IMR-90 (cell line): ENCODE measurements around the gene PIP4K2A. TPM values are rescaled to one million over a fixed set of nuclear protein-coding genes. Genes with fewer than 3 reads are reported as not detected.

Source experiments
- ATAC-seq: fragments of 200-7000 bp; cut with Tn5 transposase; 2 replicates; pipeline ENCODE4 v1.9.1; 2020; ENCODE audit warnings: low read depth, mild to moderate bottlenecking, moderate library complexity
- BruUV-seq: library from RNA; stranded (reverse); fragments of 400-500 nt; replicated peaks from 2 replicates; lab custom pipeline; 2021; lab: Mats Ljungman, UMichigan
- CTCF ChIA-PET: fragments of 300-600 bp; formaldehyde crosslinking; extraction: SDS; loops from one replicate; lab custom pipeline; 2021; ENCODE audit warnings: antibody characterized with exemption; lab: Yijun Ruan, JAX
- POLR2A ChIA-PET: fragments of 300-600 bp; sonication (Branson Sonifier 250); formaldehyde crosslinking; loops from one replicate; lab custom pipeline; 2022; ENCODE audit warnings: antibody characterized with exemption; ENCODE audit not compliant: unreplicated experiment; lab: Charles Lee
- DNase-seq: peaks from one replicate; pipeline ENCODE4 v3.0.0; 2013
- H2AFZ ChIP-seq: replicated peaks from 2 replicates; pipeline ENCODE3; 2013; ENCODE audit warnings: low read length, mild to moderate bottlenecking; ENCODE audit not compliant: poor library complexity
- H2AK5ac ChIP-seq: 2 replicates; pipeline ENCODE4 v1.6.1; 2013; ENCODE audit warnings: low read depth, low read length, inconsistent platforms
- H2AK9ac ChIP-seq: replicated peaks from 2 replicates; pipeline ENCODE3; 2013; ENCODE audit warnings: mild to moderate bottlenecking, low read depth, low read length, moderate library complexity; ENCODE audit not compliant: poor library complexity
- H2BK120ac ChIP-seq: 2 replicates; pipeline ENCODE4 v1.6.1; 2013; ENCODE audit warnings: low read depth, low read length, inconsistent platforms
- H2BK15ac ChIP-seq: 3 replicates; pipeline ENCODE4 v1.6.1; 2013; ENCODE audit warnings: low read depth, low read length, inconsistent platforms
- H2BK20ac ChIP-seq: 2 replicates; pipeline ENCODE4 v1.6.1; 2013; ENCODE audit warnings: low read depth, mild to moderate bottlenecking, inconsistent platforms, low read length, moderate library complexity
- H2BK5ac ChIP-seq: 2 replicates; pipeline ENCODE4 v1.6.1; 2013; ENCODE audit warnings: mild to moderate bottlenecking, low read depth, low read length, inconsistent platforms; ENCODE audit not compliant: poor library complexity, severe bottlenecking
- H3K14ac ChIP-seq: replicated peaks from 2 replicates; pipeline ENCODE4 v1.6.1; 2013; ENCODE audit warnings: low read depth, low read length, inconsistent platforms
- H3K18ac ChIP-seq: 2 replicates; pipeline ENCODE4 v1.6.1; 2013; ENCODE audit warnings: low read depth, low read length, control low read depth
- H3K23ac ChIP-seq: 2 replicates; pipeline ENCODE4 v1.6.1; 2013; ENCODE audit warnings: low read depth, low read length, inconsistent platforms
- H3K27ac ChIP-seq: 2 replicates; pipeline ENCODE4 v1.5.1; 2013; ENCODE audit warnings: mild to moderate bottlenecking, control low read depth, low read length; ENCODE audit not compliant: insufficient read depth
- H3K27me3 ChIP-seq: 2 replicates; pipeline ENCODE4 v1.6.1; 2013; ENCODE audit warnings: low read length; ENCODE audit not compliant: control insufficient read depth, insufficient read depth
- H3K36me3 ChIP-seq: 2 replicates; pipeline ENCODE4 v1.6.1; 2013; ENCODE audit warnings: low read length, mixed read lengths; ENCODE audit not compliant: control insufficient read depth, insufficient read depth
- H3K4ac ChIP-seq: 2 replicates; pipeline ENCODE4 v1.6.1; 2013; ENCODE audit warnings: low read depth, low read length, inconsistent platforms
- H3K4me1 ChIP-seq: 2 replicates; pipeline ENCODE4 v1.6.1; 2013; ENCODE audit warnings: low read length, mixed read lengths; ENCODE audit not compliant: control insufficient read depth, insufficient read depth
- H3K4me2 ChIP-seq: 2 replicates; pipeline ENCODE4 v1.6.1; 2013; ENCODE audit warnings: low read depth, mild to moderate bottlenecking, control low read depth, low read length, moderate library complexity
- H3K4me3 ChIP-seq: 2 replicates; pipeline ENCODE4 v1.5.1; 2013; ENCODE audit warnings: low read depth, mild to moderate bottlenecking, control low read depth, low read length, moderate library complexity; ENCODE audit not compliant: insufficient read depth
- H3K56ac ChIP-seq: 2 replicates; pipeline ENCODE4 v1.6.1; 2013; ENCODE audit warnings: low read length, inconsistent platforms; ENCODE audit not compliant: insufficient read depth; ENCODE audit errors: extremely low read depth
- H3K79me1 ChIP-seq, 2 experiments: 2 replicates each; pipeline ENCODE4 v1.6.1; 2013; ENCODE audit warnings: low read length in 2 of 2, inconsistent platforms in 1 of 2, low read depth in 1 of 2
- H3K9ac ChIP-seq: 2 replicates; pipeline ENCODE4 v1.6.1; 2013; ENCODE audit warnings: low read depth, low read length, control low read depth
- H3K9me1 ChIP-seq: 2 replicates; pipeline ENCODE4 v1.6.1; 2013; ENCODE audit warnings: low read length, inconsistent platforms; ENCODE audit not compliant: insufficient read depth
- H3K9me3 ChIP-seq: 2 replicates; pipeline ENCODE4 v1.6.1; 2013; ENCODE audit warnings: low read length; ENCODE audit not compliant: control insufficient read depth, insufficient read depth
- H4K20me1 ChIP-seq: 2 replicates; pipeline ENCODE4 v1.6.1; 2013; ENCODE audit warnings: low read length, inconsistent platforms; ENCODE audit not compliant: insufficient read depth
- H4K5ac ChIP-seq: 2 replicates; pipeline ENCODE4 v1.6.1; 2013; ENCODE audit warnings: mild to moderate bottlenecking, low read depth, low read length, control low read depth
- H4K8ac ChIP-seq, 2 experiments: 2 replicates each; pipeline ENCODE4 v1.6.1; 2013; ENCODE audit warnings: low read depth in 2 of 2, low read length in 2 of 2, control low read depth in 1 of 2, inconsistent platforms in 1 of 2
- H4K91ac ChIP-seq: 2 replicates; pipeline ENCODE4 v1.6.1; 2013; ENCODE audit warnings: low read depth, low read length, inconsistent platforms; ENCODE audit not compliant: insufficient read depth
- BHLHE40 ChIP-seq: fragments of 150-350 bp; IDR thresholded peaks from 2 replicates; pipeline ENCODE4 v1.6.1; 2016; ENCODE audit warnings: mild to moderate bottlenecking, low read depth, low read length
- CEBPB ChIP-seq: IDR thresholded peaks from 2 replicates; pipeline ENCODE4 v1.6.1; 2012; ENCODE audit warnings: low read depth, low read length, improper control_type of control experiment
- CHD1 ChIP-seq: IDR thresholded peaks from 2 replicates; pipeline ENCODE4 v1.6.1; 2012; ENCODE audit warnings: low read depth, low read length, improper control_type of control experiment
- FOS ChIP-seq: fragments of 150-350 bp; IDR thresholded peaks from 2 replicates; pipeline ENCODE4 v1.6.1; 2016; ENCODE audit warnings: low read depth, low read length
- MAFK ChIP-seq: IDR thresholded peaks from 2 replicates; pipeline ENCODE4 v1.6.1; 2012; ENCODE audit warnings: low read depth, low read length, improper control_type of control experiment
- MAZ ChIP-seq: IDR thresholded peaks from 2 replicates; pipeline ENCODE4 v1.6.1; 2012; ENCODE audit warnings: low read depth, mild to moderate bottlenecking, low read length, improper control_type of control experiment, moderate library complexity, borderline replicate concordance
- MXI1 ChIP-seq: IDR thresholded peaks from 2 replicates; pipeline ENCODE4 v1.6.1; 2012; ENCODE audit warnings: low read depth, mild to moderate bottlenecking, low read length, moderate library complexity, borderline replicate concordance
- NFE2L2 ChIP-seq: fragments of 150-350 bp; IDR thresholded peaks from 2 replicates; pipeline ENCODE4 v1.6.1; 2016; ENCODE audit warnings: low read depth, mild to moderate bottlenecking, low read length
- POLR2A ChIP-seq: IDR thresholded peaks from 2 replicates; pipeline ENCODE4 v1.6.1; 2012; ENCODE audit warnings: mild to moderate bottlenecking, low read depth, low read length
- RAD21 ChIP-seq: IDR thresholded peaks from 2 replicates; pipeline ENCODE4 v1.6.1; 2012; ENCODE audit warnings: low read length, improper control_type of control experiment
- RCOR1 ChIP-seq: IDR thresholded peaks from 2 replicates; pipeline ENCODE4 v1.6.1; 2012; ENCODE audit warnings: mild to moderate bottlenecking, low read length, improper control_type of control experiment; ENCODE audit not compliant: insufficient replicate concordance
- RFX5 ChIP-seq: IDR thresholded peaks from 2 replicates; pipeline ENCODE4 v1.8.0; 2012; ENCODE audit warnings: low read depth, mild to moderate bottlenecking, low read length, moderate library complexity
- SMC3 ChIP-seq: fragments of 150-350 bp; IDR thresholded peaks from 2 replicates; pipeline ENCODE4 v1.6.1; 2016; ENCODE audit warnings: low read depth, mild to moderate bottlenecking, antibody characterized with exemption, low read length, moderate library complexity
- WGBS, 2 experiments: methylation state at CpG; one replicate each; pipeline versions ENCODE4 v1.1.5 to v1.1.7; 2013; ENCODE audit warnings: missing lambda C conversion rate in 2 of 2; ENCODE audit not compliant: insufficient read length in 1 of 2; ENCODE audit errors: extremely low coverage in 2 of 2; 5-methylcytosine and 5-hydroxymethylcytosine counted together
- dilution Hi-C: fragments of 300-500 bp; cut with HindIII; formaldehyde crosslinking; loops from one replicate; pipeline ENCODE4 v1.14.3; 2018; ENCODE audit warnings: low sequenced_read_pairs; ENCODE audit not compliant: unreplicated experiment
- in situ Hi-C: fragments of 300-500 bp; cut with MboI; formaldehyde crosslinking; loops from 3 replicates; pipeline ENCODE4 v1.14.3; 2019; ENCODE audit warnings: low sequenced_read_pairs, inconsistent platforms, mixed read lengths
- intact Hi-C: fragments of 100-400 bp; cut with micrococcal nuclease; formaldehyde crosslinking; loops from 2 replicates; pipeline ENCODE4 v1.10.0; 2022
- polyA plus RNA-seq, 3 experiments: library from polyadenylated mRNA; depleted of rRNA; stranded (reverse); fragments of >200 nt; gene quantifications; 2 replicates each; pipeline ENCODE4 v1.2.3, GENCODE V29; 2012; ENCODE audit warnings: low replicate concordance in 1 of 3
- total RNA-seq: library from RNA; depleted of rRNA; stranded (reverse); fragments of >200 nt; gene quantifications from 2 replicates; pipeline ENCODE4 v1.2.3, GENCODE V29; 2012
- TF ChIP-seq, protein P1 (sequence below): fragments of 150-350 bp; IDR thresholded peaks from 2 replicates; pipeline ENCODE4 v1.6.1; 2016; ENCODE audit warnings: low read depth, mild to moderate bottlenecking, low read length, moderate library complexity, borderline replicate concordance
- TF ChIP-seq, protein P2 (sequence below): conservative IDR thresholded peaks from 2 replicates; pipeline ENCODE4 v1.5.1; 2012; ENCODE audit warnings: mild to moderate bottlenecking, low read depth, low read length, improper control_type of control experiment
- TF ChIP-seq, protein P3 (sequence below): fragments of 150-350 bp; IDR thresholded peaks from 2 replicates; pipeline ENCODE4 v1.6.1; 2017; ENCODE audit warnings: mild to moderate bottlenecking, antibody characterized with exemption, low read length, low read depth

The PIP4K2A gene
- total and polyA plus RNA-seq, 2 of the 4 experiments (the other 2 are of a cell fraction): 9.8 to 18.1 TPM

DNA sequence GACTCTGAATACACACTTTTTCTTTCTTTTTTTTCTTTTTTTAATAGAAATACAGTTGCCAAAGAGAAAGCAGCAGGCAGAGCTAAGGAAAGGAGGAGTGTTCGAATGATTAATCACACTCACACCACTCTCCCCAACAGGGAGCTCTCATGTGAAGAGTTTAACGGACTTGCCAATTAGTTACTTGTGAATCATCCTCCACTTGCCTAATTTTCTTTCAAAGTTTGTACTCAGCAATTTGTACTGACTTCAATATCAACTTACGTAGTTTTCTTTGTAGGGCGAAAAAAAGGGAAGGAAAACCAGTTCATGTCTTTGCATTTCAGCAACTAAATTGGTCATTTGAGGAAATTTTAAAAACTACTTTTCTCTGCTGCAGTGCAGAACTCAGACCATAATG lies 109.2 kb downstream of the PIP4K2A start:
- ATAC-seq (0 out of 2 replicates have a peak, but pooled peaks have one; percentile 48), DNase-seq (peak; percentile 35)
- no peak overlapping the region for H3K9ac ChIP-seq
- H4K5ac ChIP-seq: no peak overlapping the region
- H2BK20ac ChIP-seq: 0 out of 2 replicates have a peak overlapping the region, but pooled peaks have one; percentile 35
- H3K36me3 ChIP-seq: peaks cover 7% of the 10 kb centered on the region
- no peaks in the 10 kb centered on the region for H3K9me3 ChIP-seq
- H3K4me1 ChIP-seq: peaks cover 9% of the 10 kb centered on the region
- intact Hi-C loops (no loop called here), in situ Hi-C loops (loop anchor here (25.0 kb wide), 1 partner anchor 1093 kb away; no protein-coding TSS in a partner anchor), dilution Hi-C loops (no loop called here)
- H3K56ac ChIP-seq: no peak overlapping the region
- H2BK5ac ChIP-seq: no peak overlapping the region
- ChIA-PET CTCF (interaction anchor here (1.0 kb wide), 1 partner anchor 383 kb away, joined by 3 read pairs; no protein-coding TSS in a partner anchor), POLR2A (interaction anchor here (0.7 kb wide), 1 partner anchor 204 kb away, joined by 4 read pairs; no protein-coding TSS in a partner anchor)
- H3K14ac ChIP-seq: no peak overlapping the region; the same call in 1 of the 2 replicates
- H4K91ac ChIP-seq: no peak overlapping the region
- H3K4me2 ChIP-seq: no peak overlapping the region
- no peak overlapping the region for H3K27ac ChIP-seq
- H4K20me1 ChIP-seq: no peaks in the 10 kb centered on the region
- peaks cover 12% of the 10 kb centered on the region; the same call in 1 of the 2 replicates for H3K9me1 ChIP-seq
- no TSS peak for BruUV-seq
- H3K27me3 ChIP-seq: no peaks in the 10 kb centered on the region
- no peak overlapping the region for H2AK5ac ChIP-seq
- H2BK15ac ChIP-seq: no peak overlapping the region
- H3K4ac ChIP-seq: no peak overlapping the region
- H3K79me1 ChIP-seq: peaks cover 11 to 60% of the 10 kb centered on the region in 2 experiments
- H3K18ac ChIP-seq: no peak overlapping the region
- no peak overlapping the region for H3K4me3 ChIP-seq
- no peak overlapping the region for H2AK9ac ChIP-seq
- no CpG with 5 or more reads among the region's 4 CpGs for WGBS, 2 experiments
- H2BK120ac ChIP-seq: no peak overlapping the region
- H4K8ac ChIP-seq: no peak overlapping the region
- TF ChIP-seq FOS (no peak), RAD21 (no peak), CHD1 (no peak), POLR2A (no peak), BHLHE40 (no peak), CEBPB (no peak), MAZ (no peak), MAFK (no peak), RCOR1 (no peak), SMC3 (no peak), MXI1 (no peak), RFX5 (no peak), NFE2L2 (no peak)
- TF ChIP-seq, protein P1, sequence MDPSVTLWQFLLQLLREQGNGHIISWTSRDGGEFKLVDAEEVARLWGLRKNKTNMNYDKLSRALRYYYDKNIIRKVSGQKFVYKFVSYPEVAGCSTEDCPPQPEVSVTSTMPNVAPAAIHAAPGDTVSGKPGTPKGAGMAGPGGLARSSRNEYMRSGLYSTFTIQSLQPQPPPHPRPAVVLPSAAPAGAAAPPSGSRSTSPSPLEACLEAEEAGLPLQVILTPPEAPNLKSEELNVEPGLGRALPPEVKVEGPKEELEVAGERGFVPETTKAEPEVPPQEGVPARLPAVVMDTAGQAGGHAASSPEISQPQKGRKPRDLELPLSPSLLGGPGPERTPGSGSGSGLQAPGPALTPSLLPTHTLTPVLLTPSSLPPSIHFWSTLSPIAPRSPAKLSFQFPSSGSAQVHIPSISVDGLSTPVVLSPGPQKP: no peak
- TF ChIP-seq, protein P2, sequence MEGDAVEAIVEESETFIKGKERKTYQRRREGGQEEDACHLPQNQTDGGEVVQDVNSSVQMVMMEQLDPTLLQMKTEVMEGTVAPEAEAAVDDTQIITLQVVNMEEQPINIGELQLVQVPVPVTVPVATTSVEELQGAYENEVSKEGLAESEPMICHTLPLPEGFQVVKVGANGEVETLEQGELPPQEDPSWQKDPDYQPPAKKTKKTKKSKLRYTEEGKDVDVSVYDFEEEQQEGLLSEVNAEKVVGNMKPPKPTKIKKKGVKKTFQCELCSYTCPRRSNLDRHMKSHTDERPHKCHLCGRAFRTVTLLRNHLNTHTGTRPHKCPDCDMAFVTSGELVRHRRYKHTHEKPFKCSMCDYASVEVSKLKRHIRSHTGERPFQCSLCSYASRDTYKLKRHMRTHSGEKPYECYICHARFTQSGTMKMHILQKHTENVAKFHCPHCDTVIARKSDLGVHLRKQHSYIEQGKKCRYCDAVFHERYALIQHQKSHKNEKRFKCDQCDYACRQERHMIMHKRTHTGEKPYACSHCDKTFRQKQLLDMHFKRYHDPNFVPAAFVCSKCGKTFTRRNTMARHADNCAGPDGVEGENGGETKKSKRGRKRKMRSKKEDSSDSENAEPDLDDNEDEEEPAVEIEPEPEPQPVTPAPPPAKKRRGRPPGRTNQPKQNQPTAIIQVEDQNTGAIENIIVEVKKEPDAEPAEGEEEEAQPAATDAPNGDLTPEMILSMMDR: no peak
- TF ChIP-seq, protein P3, sequence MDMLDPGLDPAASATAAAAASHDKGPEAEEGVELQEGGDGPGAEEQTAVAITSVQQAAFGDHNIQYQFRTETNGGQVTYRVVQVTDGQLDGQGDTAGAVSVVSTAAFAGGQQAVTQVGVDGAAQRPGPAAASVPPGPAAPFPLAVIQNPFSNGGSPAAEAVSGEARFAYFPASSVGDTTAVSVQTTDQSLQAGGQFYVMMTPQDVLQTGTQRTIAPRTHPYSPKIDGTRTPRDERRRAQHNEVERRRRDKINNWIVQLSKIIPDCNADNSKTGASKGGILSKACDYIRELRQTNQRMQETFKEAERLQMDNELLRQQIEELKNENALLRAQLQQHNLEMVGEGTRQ: no peak
- no peak overlapping the region for H2AFZ ChIP-seq
- H3K23ac ChIP-seq: no peak overlapping the region
